PC-3 (cell line): ENCODE measurements around the gene USP4.

Source experiments
- CTCF ChIP-seq: fragments of 300-600 bp; sonication (generic); conservative IDR thresholded peaks from 2 replicates; pipeline ENCODE4 v1.5.1; 2017; ENCODE audit warnings: antibody characterized with exemption, low read depth, mild to moderate bottlenecking, low read length
- EZH2 ChIP-seq: fragments of 300-600 bp; sonication (generic); IDR thresholded peaks from one replicate; pipeline ENCODE4 v1.6.1; 2017; ENCODE audit warnings: antibody characterized with exemption, mild to moderate bottlenecking, low read length; ENCODE audit not compliant: unreplicated experiment

GRCh38 chr3:49265661-49266386 is 74.0 kb downstream of the USP4 start:
- TF ChIP-seq CTCF (no peak), EZH2 (no peak)
